SH-SY5Y (cell line): ENCODE data around the gene VLDLR.

Experiments
- GATA2 ChIP-seq: IDR thresholded peaks from 2 replicates; pipeline ENCODE4 v1.6.1; 2011; ENCODE audit warnings: mild to moderate bottlenecking, low read depth, low read length
- GATA3 ChIP-seq: IDR thresholded peaks from 2 replicates; pipeline ENCODE4 v1.6.1; 2011; ENCODE audit warnings: low read depth, mild to moderate bottlenecking, low read length, moderate library complexity

GRCh38 chr9:2599896-2600295 lies 21.7 kb upstream of the VLDLR start:
- TF ChIP-seq GATA2 (no peak), GATA3 (no peak)
